ENCODE data around the gene MICALL1. TPM values are rescaled to one million over a fixed set of nuclear protein-coding genes. Genes with fewer than 3 reads are reported as not detected.
A peak's percentile ranks its signal among the peaks of the same experiment; 100 is the strongest.

MICALL1 gene
- total and polyA plus RNA-seq, 2 of the 13 experiments (the other 11 are each of a cell fraction or from before 2014, with no cell fraction given) = 7.6 to 10.6 TPM

DNA sequence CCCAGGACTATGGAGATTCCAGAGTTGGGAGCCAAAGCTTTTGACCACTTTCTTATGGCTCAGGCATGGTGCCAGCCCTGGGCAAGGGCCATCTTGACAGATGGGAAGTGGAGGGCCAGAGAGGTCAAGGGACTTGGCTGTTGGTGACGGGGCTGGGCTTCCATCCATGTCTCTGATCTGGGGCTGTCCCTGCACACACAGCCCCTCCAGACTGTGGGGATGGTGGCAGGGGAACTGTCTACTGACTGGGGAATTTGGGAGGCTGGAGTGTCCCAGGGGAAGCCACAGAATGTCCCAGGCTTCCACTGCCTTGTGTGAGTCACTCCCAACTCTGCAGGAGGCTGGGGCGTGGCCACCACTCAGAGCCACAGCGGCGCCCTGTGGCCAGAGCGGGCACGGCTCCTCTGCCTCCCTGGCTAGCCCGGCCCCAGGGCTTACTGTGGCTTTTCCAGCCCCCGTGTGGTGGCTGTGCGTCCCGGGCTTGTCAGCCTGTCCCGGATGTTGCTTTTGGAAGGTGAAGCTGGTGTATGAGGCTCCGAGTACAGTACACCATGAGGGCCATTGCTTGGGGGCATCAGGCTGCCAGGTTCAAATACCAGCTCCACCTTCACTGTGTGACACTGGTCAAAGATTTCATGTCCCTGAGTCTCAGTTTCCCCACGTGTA, 27.7 kb downstream of the MICALL1 start (continued):
- TF ChIP-seq ATM (IDR thresholded peaks at IDR 0.05; ENCODE audit: borderline replicate concordance) (no peak), HMG20A (CRISPR knock-in tag; IDR thresholded peaks at IDR 0.05; ENCODE audit: borderline replicate concordance) (no peak), ZSCAN12 (CRISPR knock-in tag; IDR thresholded peaks at IDR 0.05) (peak; percentile 39; the same call in 1 of the 2 replicates), MAFG (CRISPR knock-in tag; IDR thresholded peaks at IDR 0.05) (no peak), ZNF138 (CRISPR knock-in tag; IDR thresholded peaks at IDR 0.05; ENCODE audit: low read depth) (no peak), HNF4A (CRISPR knock-in tag; IDR thresholded peaks at IDR 0.05) (no peak; the same call in 1 of the 2 replicates), ZKSCAN8 (CRISPR knock-in tag; IDR thresholded peaks at IDR 0.05; ENCODE audit: borderline replicate concordance) (no peak), SOX13 (IDR thresholded peaks at IDR 0.05) (no peak), SOX13 (CRISPR knock-in tag; conservative IDR thresholded peaks at IDR 0.05 in 1 of 2, IDR thresholded peaks at IDR 0.05 in 1 of 2) (peak in 1 of 2 experiments; percentile 51; a peak in 1 of 4 replicates), ZNF652 (CRISPR knock-in tag; IDR thresholded peaks at IDR 0.05; ENCODE audit: borderline replicate concordance, low read depth) (peak; percentile 27; the same call in 1 of the 2 replicates), ZNF24 (IDR thresholded peaks at IDR 0.05) (no peak), HNRNPH1 (optimal IDR thresholded peaks at IDR 0.05; ENCODE audit: low read depth, low read length) (no peak), SRY (CRISPR knock-in tag; IDR thresholded peaks at IDR 0.05) (no peak), YEATS2 (CRISPR knock-in tag; IDR thresholded peaks at IDR 0.05; ENCODE audit: borderline replicate concordance) (peak; percentile 70; the same call in 1 of the 2 replicates), HCFC1 (IDR thresholded peaks at IDR 0.05; ENCODE audit: low read depth, low read length) (no peak), NFIB (CRISPR knock-in tag; IDR thresholded peaks at IDR 0.05; ENCODE audit: borderline replicate concordance) (no peak), HOXA5 (CRISPR knock-in tag; IDR thresholded peaks at IDR 0.05) (peak; percentile 72; the same call in 1 of the 2 replicates)
- TF ChIP-seq, protein P1, sequence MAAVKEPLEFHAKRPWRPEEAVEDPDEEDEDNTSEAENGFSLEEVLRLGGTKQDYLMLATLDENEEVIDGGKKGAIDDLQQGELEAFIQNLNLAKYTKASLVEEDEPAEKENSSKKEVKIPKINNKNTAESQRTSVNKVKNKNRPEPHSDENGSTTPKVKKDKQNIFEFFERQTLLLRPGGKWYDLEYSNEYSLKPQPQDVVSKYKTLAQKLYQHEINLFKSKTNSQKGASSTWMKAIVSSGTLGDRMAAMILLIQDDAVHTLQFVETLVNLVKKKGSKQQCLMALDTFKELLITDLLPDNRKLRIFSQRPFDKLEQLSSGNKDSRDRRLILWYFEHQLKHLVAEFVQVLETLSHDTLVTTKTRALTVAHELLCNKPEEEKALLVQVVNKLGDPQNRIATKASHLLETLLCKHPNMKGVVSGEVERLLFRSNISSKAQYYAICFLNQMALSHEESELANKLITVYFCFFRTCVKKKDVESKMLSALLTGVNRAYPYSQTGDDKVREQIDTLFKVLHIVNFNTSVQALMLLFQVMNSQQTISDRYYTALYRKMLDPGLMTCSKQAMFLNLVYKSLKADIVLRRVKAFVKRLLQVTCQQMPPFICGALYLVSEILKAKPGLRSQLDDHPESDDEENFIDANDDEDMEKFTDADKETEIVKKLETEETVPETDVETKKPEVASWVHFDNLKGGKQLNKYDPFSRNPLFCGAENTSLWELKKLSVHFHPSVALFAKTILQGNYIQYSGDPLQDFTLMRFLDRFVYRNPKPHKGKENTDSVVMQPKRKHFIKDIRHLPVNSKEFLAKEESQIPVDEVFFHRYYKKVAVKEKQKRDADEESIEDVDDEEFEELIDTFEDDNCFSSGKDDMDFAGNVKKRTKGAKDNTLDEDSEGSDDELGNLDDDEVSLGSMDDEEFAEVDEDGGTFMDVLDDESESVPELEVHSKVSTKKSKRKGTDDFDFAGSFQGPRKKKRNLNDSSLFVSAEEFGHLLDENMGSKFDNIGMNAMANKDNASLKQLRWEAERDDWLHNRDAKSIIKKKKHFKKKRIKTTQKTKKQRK (IDR thresholded peaks at IDR 0.05; ENCODE audit: low read length) = no peak
- TF ChIP-seq, protein P2, sequence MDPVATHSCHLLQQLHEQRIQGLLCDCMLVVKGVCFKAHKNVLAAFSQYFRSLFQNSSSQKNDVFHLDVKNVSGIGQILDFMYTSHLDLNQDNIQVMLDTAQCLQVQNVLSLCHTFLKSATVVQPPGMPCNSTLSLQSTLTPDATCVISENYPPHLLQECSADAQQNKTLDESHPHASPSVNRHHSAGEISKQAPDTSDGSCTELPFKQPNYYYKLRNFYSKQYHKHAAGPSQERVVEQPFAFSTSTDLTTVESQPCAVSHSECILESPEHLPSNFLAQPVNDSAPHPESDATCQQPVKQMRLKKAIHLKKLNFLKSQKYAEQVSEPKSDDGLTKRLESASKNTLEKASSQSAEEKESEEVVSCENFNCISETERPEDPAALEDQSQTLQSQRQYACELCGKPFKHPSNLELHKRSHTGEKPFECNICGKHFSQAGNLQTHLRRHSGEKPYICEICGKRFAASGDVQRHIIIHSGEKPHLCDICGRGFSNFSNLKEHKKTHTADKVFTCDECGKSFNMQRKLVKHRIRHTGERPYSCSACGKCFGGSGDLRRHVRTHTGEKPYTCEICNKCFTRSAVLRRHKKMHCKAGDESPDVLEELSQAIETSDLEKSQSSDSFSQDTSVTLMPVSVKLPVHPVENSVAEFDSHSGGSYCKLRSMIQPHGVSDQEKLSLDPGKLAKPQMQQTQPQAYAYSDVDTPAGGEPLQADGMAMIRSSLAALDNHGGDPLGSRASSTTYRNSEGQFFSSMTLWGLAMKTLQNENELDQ (CRISPR knock-in tag; IDR thresholded peaks at IDR 0.05; ENCODE audit: borderline replicate concordance) = no peak
- TF ChIP-seq, protein P3, sequence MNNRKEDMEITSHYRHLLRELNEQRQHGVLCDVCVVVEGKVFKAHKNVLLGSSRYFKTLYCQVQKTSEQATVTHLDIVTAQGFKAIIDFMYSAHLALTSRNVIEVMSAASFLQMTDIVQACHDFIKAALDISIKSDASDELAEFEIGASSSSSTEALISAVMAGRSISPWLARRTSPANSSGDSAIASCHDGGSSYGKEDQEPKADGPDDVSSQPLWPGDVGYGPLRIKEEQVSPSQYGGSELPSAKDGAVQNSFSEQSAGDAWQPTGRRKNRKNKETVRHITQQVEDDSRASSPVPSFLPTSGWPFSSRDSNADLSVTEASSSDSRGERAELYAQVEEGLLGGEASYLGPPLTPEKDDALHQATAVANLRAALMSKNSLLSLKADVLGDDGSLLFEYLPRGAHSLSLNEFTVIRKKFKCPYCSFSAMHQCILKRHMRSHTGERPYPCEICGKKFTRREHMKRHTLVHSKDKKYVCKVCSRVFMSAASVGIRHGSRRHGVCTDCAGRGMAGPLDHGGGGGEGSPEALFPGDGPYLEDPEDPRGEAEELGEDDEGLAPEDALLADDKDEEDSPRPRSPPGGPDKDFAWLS (CRISPR knock-in tag; IDR thresholded peaks at IDR 0.05; ENCODE audit: borderline replicate concordance) = no peak
- TF ChIP-seq, protein P4, sequence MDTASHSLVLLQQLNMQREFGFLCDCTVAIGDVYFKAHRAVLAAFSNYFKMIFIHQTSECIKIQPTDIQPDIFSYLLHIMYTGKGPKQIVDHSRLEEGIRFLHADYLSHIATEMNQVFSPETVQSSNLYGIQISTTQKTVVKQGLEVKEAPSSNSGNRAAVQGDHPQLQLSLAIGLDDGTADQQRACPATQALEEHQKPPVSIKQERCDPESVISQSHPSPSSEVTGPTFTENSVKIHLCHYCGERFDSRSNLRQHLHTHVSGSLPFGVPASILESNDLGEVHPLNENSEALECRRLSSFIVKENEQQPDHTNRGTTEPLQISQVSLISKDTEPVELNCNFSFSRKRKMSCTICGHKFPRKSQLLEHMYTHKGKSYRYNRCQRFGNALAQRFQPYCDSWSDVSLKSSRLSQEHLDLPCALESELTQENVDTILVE (CRISPR knock-in tag; IDR thresholded peaks at IDR 0.05) = peak; percentile 49; the same call in 1 of the 2 replicates
- TF ChIP-seq, protein P5, sequence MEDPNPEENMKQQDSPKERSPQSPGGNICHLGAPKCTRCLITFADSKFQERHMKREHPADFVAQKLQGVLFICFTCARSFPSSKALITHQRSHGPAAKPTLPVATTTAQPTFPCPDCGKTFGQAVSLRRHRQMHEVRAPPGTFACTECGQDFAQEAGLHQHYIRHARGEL (CRISPR knock-in tag; IDR thresholded peaks at IDR 0.05) = no peak
